Stimulated activated CD4-positive, alpha-beta T cell treated with anti-CD3 and anti-CD28 coated beads, TNF-alpha, amount 100 ng/mL, for 1 hour (primary cell): ENCODE results near the gene NOL11.
"Not testable (repeated sequence)": the region's sequence is repeated elsewhere in the genome, so short reads cannot be mapped to it uniquely, and the experiment has no call there.

Experiments used
- DNase-seq, 3 donors: peaks; one replicate each; pipeline ENCODE4 v3.0.0-alpha.2; 2020; ENCODE audit warnings: low read depth in 3 of 3, low spot score in 1 of 3

The NOL11 gene

GRCh38 chr17:67752160-67752559 lies 34.4 kb downstream of the NOL11 start:
- not testable (repeated sequence) for DNase-seq

GRCh38 chr17:67753026-67753425 lies 35.3 kb downstream of the NOL11 start:
- no peak for DNase-seq

- DNase-seq, result no peak
Measured at GRCh38 chr17:67754001-67754400, 36.3 kb downstream of the NOL11 start.

GRCh38 chr17:67754686-67755085 lies 37.0 kb downstream of the NOL11 start:
- not testable (repeated sequence) for DNase-seq

- DNase-seq, result not testable (repeated sequence)
Measured at GRCh38 chr17:67756766-67757165, 39.0 kb downstream of the NOL11 start.

- DNase-seq, result no peak
Measured at GRCh38 chr17:67759355-67760171, 41.8 kb downstream of the NOL11 start.

- DNase-seq, result no peak
Measured at GRCh38 chr17:67765623-67766022, 47.9 kb downstream of the NOL11 start.

GRCh38 chr17:67769231-67769630 lies 51.5 kb downstream of the NOL11 start:
- DNase-seq, result no peak

GRCh38 chr17:67770539-67770938 lies 52.8 kb downstream of the NOL11 start:
- DNase-seq, result no peak

- DNase-seq, result no peak
Measured at GRCh38 chr17:67772679-67773078, 54.9 kb downstream of the NOL11 start.

GRCh38 chr17:67773246-67773645 lies 55.5 kb downstream of the NOL11 start:
- no peak for DNase-seq

- no peak for DNase-seq
Measured at GRCh38 chr17:67779098-67779672, 61.4 kb downstream of the NOL11 start.

- no peak for DNase-seq
Measured at GRCh38 chr17:67784364-67785121, 66.8 kb downstream of the NOL11 start.

GRCh38 chr17:67785122-67785477 lies 67.4 kb downstream of the NOL11 start:
- DNase-seq, result no peak

GRCh38 chr17:67785504-67785903 lies 67.8 kb downstream of the NOL11 start:
- DNase-seq, result no peak
